GM12878 (cell line): Measurements from ENCODE around the gene MAP1A. TPM values are rescaled to one million over a fixed set of nuclear protein-coding genes. Genes with fewer than 3 reads are reported as not detected.
A peak's percentile ranks its signal among the peaks of the same experiment; 100 is the strongest.
"Not testable (repeated sequence)": the region's sequence is repeated elsewhere in the genome, so short reads cannot be mapped to it uniquely, and the experiment has no call there.

ENCODE experiments used
- ATAC-seq: fragments of 200-7000 bp; cut with Tn5 transposase; 3 replicates; pipeline ENCODE4 v1.9.1; 2020; ENCODE audit warnings: mild to moderate bottlenecking, moderate library complexity
- BruUV-seq: library from RNA; stranded (reverse); fragments of 400-500 nt; replicated peaks from 2 replicates; lab custom pipeline; 2021; lab: Mats Ljungman, UMichigan
- CTCF ChIA-PET: fragments of 300-600 bp; sonication (Branson Sonifier 250); formaldehyde crosslinking; extraction: SDS; loops from one replicate; lab custom pipeline; 2021; ENCODE audit warnings: inconsistent platforms; lab: Yijun Ruan, JAX
- POLR2A ChIA-PET: fragments of 350-600 bp; formaldehyde crosslinking; extraction: SDS; loops from one replicate; lab custom pipeline; 2021; ENCODE audit warnings: inconsistent platforms; lab: Charles Lee
- RAD21 ChIA-PET: fragments of 300-600 bp; sonication (Branson Sonifier 250); formaldehyde crosslinking; loops from one replicate; lab custom pipeline; 2023; ENCODE audit warnings: antibody characterized with exemption; ENCODE audit not compliant: unreplicated experiment; lab: Charles Lee
- SMC1A ChIA-PET: fragments of 300-600 bp; sonication (Branson Sonifier 250); formaldehyde crosslinking; loops from one replicate; lab custom pipeline; 2023; ENCODE audit not compliant: unreplicated experiment, uncharacterized antibody; lab: Charles Lee
- DNase-seq: peaks from one replicate; pipeline ENCODE4 v3.0.0-alpha.2; 2011; ENCODE audit warnings: low read depth, low spot score
- FAIRE-seq: peaks from 3 replicates; lab custom pipeline; 2011; peaks lifted over from hg19 to GRCh38; lab: Jason Lieb, UNC
- H2AFZ ChIP-seq: 2 replicates; pipeline ENCODE4 v1.6.0; 2011; ENCODE audit warnings: low read depth, low read length, control low read depth; ENCODE audit not compliant: control insufficient read depth
- H3K27ac ChIP-seq: 2 replicates; pipeline ENCODE4 v1.5.1; 2011; ENCODE audit warnings: control low read depth; ENCODE audit not compliant: control insufficient read depth, insufficient read depth
- H3K27me3 ChIP-seq, 2 experiments: replicated peaks in 1 of 2; 2 replicates each; pipeline versions ENCODE4 v1.6.0 to v1.6.1; 2011; ENCODE audit warnings: low read length in 1 of 2; ENCODE audit not compliant: control insufficient read depth in 2 of 2, insufficient read depth in 2 of 2
- H3K36me3 ChIP-seq, 2 experiments: 2 replicates each; pipeline ENCODE4 v1.5.1; 2011; ENCODE audit warnings: low read length in 1 of 2; ENCODE audit not compliant: control insufficient read depth in 2 of 2, insufficient read depth in 2 of 2
- H3K4me1 ChIP-seq: 2 replicates; pipeline ENCODE4 v1.6.1; 2011; ENCODE audit warnings: mild to moderate bottlenecking, low read length, moderate library complexity, mixed read lengths; ENCODE audit not compliant: control insufficient read depth, insufficient read depth
- H3K4me2 ChIP-seq: 2 replicates; pipeline ENCODE4 v1.6.0; 2011; ENCODE audit warnings: control low read depth; ENCODE audit not compliant: control insufficient read depth, insufficient read depth
- H3K4me3 ChIP-seq: fragments of 200-600 bp; sonication (generic); 2 replicates; pipeline ENCODE4 v1.5.1; 2016
- H3K79me2 ChIP-seq: 2 replicates; pipeline ENCODE4 v1.6.0; 2011; ENCODE audit warnings: low read length; ENCODE audit not compliant: control insufficient read depth, insufficient read depth
- H3K9ac ChIP-seq: 2 replicates; pipeline ENCODE4 v1.8.0; 2011; ENCODE audit warnings: low read length, control low read depth, mixed read lengths; ENCODE audit not compliant: control insufficient read depth, insufficient read depth
- H3K9me3 ChIP-seq: replicated peaks from 3 replicates; pipeline ENCODE4 v1.5.1; 2011; ENCODE audit warnings: mild to moderate bottlenecking, low read length; ENCODE audit not compliant: control insufficient read depth, insufficient read depth
- H4K20me1 ChIP-seq: 2 replicates; pipeline ENCODE4 v1.6.0; 2011; ENCODE audit not compliant: control insufficient read depth, insufficient read depth
- WGBS: methylation state at CpG from one replicate; pipeline ENCODE4 v1.1.6; 2016; ENCODE audit warnings: low lambda C conversion rate; ENCODE audit not compliant: insufficient replicate concordance, insufficient coverage; ENCODE audit errors: missing lambda C conversion rate; 5-methylcytosine and 5-hydroxymethylcytosine counted together
- in situ Hi-C: fragments of 300-500 bp; cut with MboI; formaldehyde crosslinking; loops from 9 replicates; pipeline ENCODE4 v1.14.3; 2018; ENCODE audit warnings: mixed read lengths
- intact Hi-C: fragments of 100-400 bp; cut with micrococcal nuclease; formaldehyde crosslinking; loops from one replicate; pipeline ENCODE4 v1.14.2; 2022; ENCODE audit not compliant: unreplicated experiment
- polyA plus RNA-seq, 11 experiments: library from polyadenylated mRNA; depleted of rRNA in 4 of 11; unstranded in 6 of 11; stranded (reverse) in 5 of 11; fragments of >200 nt; fragmentation: Nextera tagmentation in 4 of 11; fragmentation: Illumina TruSeq in 1 of 11; extraction: Ambion mirVana in 4 of 11; extraction: Trizol in 1 of 11; gene quantifications; 1 replicate in 1 of 11; 2 replicates in 10 of 11; pipeline versions ENCODE4 v1.2.1 to v1.2.3, GENCODE V29; 2011 to 2016; ENCODE audit warnings: inconsistent platforms in 2 of 11, missing spikeins in 2 of 11, low read depth in 1 of 11
- total RNA-seq, 4 experiments: library from RNA; depleted of rRNA in 3 of 4; stranded (reverse); fragments of >200 nt in 3 of 4; fragmentation: Illumina TruSeq in 1 of 4; extraction: Trizol in 1 of 4; gene quantifications; 2 replicates each; pipeline versions ENCODE4 v1.2.1 to v1.2.3, GENCODE V29; 2013 to 2021

MAP1A gene
- total and polyA plus RNA-seq, 10 of the 15 experiments (the other 5 are each of a cell fraction or from before 2014, with no cell fraction given), result under 0.01 to 0.10 (median 0.05) TPM

- WGBS, result no CpG with 5 or more reads among the region's 8 CpGs
- H3K9ac ChIP-seq, POLR2A ChIA-PET, intact Hi-C loops, H3K27ac ChIP-seq, H3K4me1 ChIP-seq, H3K36me3 ChIP-seq, ATAC-seq, H3K27me3 ChIP-seq, RAD21 ChIA-PET, H3K79me2 ChIP-seq, H3K9me3 ChIP-seq, SMC1A ChIA-PET, in situ Hi-C loops, H4K20me1 ChIP-seq, H3K4me2 ChIP-seq, DNase-seq, CTCF ChIA-PET, H3K4me3 ChIP-seq, BruUV-seq, FAIRE-seq, H2AFZ ChIP-seq: not testable (repeated sequence)
Measured at GRCh38 chr15:43563793-43564192, 46.4 kb downstream of the MAP1A start.

GRCh38 chr15:43566615-43567014 lies 49.2 kb downstream of the MAP1A start:
- H3K4me2 ChIP-seq, H2AFZ ChIP-seq, H3K79me2 ChIP-seq, POLR2A ChIA-PET, H4K20me1 ChIP-seq, BruUV-seq, ATAC-seq, H3K27me3 ChIP-seq, RAD21 ChIA-PET, in situ Hi-C loops, DNase-seq, H3K4me1 ChIP-seq, H3K27ac ChIP-seq, H3K9ac ChIP-seq, H3K4me3 ChIP-seq, H3K36me3 ChIP-seq, H3K9me3 ChIP-seq, CTCF ChIA-PET, FAIRE-seq, intact Hi-C loops, SMC1A ChIA-PET: not testable (repeated sequence)
- no CpG with 5 or more reads among the region's 2 CpGs for WGBS

GRCh38 chr15:43574607-43575006 lies 57.2 kb downstream of the MAP1A start:
- H3K4me2 ChIP-seq, H3K4me1 ChIP-seq, BruUV-seq, H3K4me3 ChIP-seq, H4K20me1 ChIP-seq, H3K27ac ChIP-seq, SMC1A ChIA-PET, H2AFZ ChIP-seq, H3K27me3 ChIP-seq, POLR2A ChIA-PET, RAD21 ChIA-PET, ATAC-seq, H3K9me3 ChIP-seq, in situ Hi-C loops, H3K9ac ChIP-seq, DNase-seq, CTCF ChIA-PET, intact Hi-C loops, H3K36me3 ChIP-seq, H3K79me2 ChIP-seq: not testable (repeated sequence)
- FAIRE-seq, result peak; percentile 27
- no CpG with 5 or more reads among the region's 1 CpG for WGBS

Other genes with a start within 250 kb of the MAP1A start
Only the 7 nearest of the 11 such genes appear.
- gene ZSCAN29, start 146.6 kb upstream of the MAP1A start, total RNA-seq (2014; rRNA removed), result 22.4 and 24.8 TPM in 2 replicates
- gene ZSCAN29, start 146.6 kb upstream of the MAP1A start, total RNA-seq (2014; rRNA removed; fragmentation: Illumina TruSeq; extraction: Trizol), result 17.9 TPM in 2 replicates
- gene ZSCAN29, start 146.6 kb upstream of the MAP1A start, total RNA-seq (2021), result 26.0 and 26.9 TPM in 2 replicates
- gene ZSCAN29, start 146.6 kb upstream of the MAP1A start, polyA plus RNA-seq (2011; rRNA removed), result 13.6 and 13.7 TPM in 2 replicates
- 15.6 and 17.0 TPM in 2 replicates for gene ZSCAN29, start 146.6 kb upstream of the MAP1A start, polyA plus RNA-seq (2014; fragmentation: Illumina TruSeq; extraction: Trizol)
- 1 to 10 TPM; 1.7 to 2.3 TPM for gene ZSCAN29, start 146.6 kb upstream of the MAP1A start, polyA plus RNA-seq (2014; fragmentation: Nextera tagmentation; extraction: Ambion mirVana)
- 18.1 and 19.4 TPM in 2 replicates for gene ZSCAN29, start 146.6 kb upstream of the MAP1A start, polyA plus RNA-seq (2014; rRNA removed)
- gene ZSCAN29, start 146.6 kb upstream of the MAP1A start, polyA plus RNA-seq (2016; fragmentation: Nextera tagmentation; extraction: Ambion mirVana), result 10 to 100 TPM; 10.1 to 12.3 TPM
- gene TUBGCP4, start 146.5 kb upstream of the MAP1A start, total RNA-seq (2014; rRNA removed), result 22.9 and 28.9 TPM in 2 replicates
- gene TUBGCP4, start 146.5 kb upstream of the MAP1A start, total RNA-seq (2014; rRNA removed; fragmentation: Illumina TruSeq; extraction: Trizol), result 15.0 and 17.8 TPM in 2 replicates
- 26.1 and 27.3 TPM in 2 replicates for gene TUBGCP4, start 146.5 kb upstream of the MAP1A start, total RNA-seq (2021)
- gene TUBGCP4, start 146.5 kb upstream of the MAP1A start, polyA plus RNA-seq (2011; rRNA removed), result 27.2 and 27.5 TPM in 2 replicates
- gene TUBGCP4, start 146.5 kb upstream of the MAP1A start, polyA plus RNA-seq (2014; fragmentation: Illumina TruSeq; extraction: Trizol), result 22.3 and 24.7 TPM in 2 replicates
- gene TUBGCP4, start 146.5 kb upstream of the MAP1A start, polyA plus RNA-seq (2014; fragmentation: Nextera tagmentation; extraction: Ambion mirVana), result 1 to 10 TPM; 6.3 to 8.0 TPM
- gene TUBGCP4, start 146.5 kb upstream of the MAP1A start, polyA plus RNA-seq (2014; rRNA removed), result 18.3 and 21.2 TPM in 2 replicates
- 10 to 100 TPM; 34.7 to 39.1 TPM for gene TUBGCP4, start 146.5 kb upstream of the MAP1A start, polyA plus RNA-seq (2016; fragmentation: Nextera tagmentation; extraction: Ambion mirVana)
- 20.2 and 27.8 TPM in 2 replicates for gene TP53BP1, start 24.5 kb upstream of the MAP1A start, total RNA-seq (2014; rRNA removed)
- gene TP53BP1, start 24.5 kb upstream of the MAP1A start, total RNA-seq (2014; rRNA removed; fragmentation: Illumina TruSeq; extraction: Trizol), result 23.2 and 23.4 TPM in 2 replicates
- gene TP53BP1, start 24.5 kb upstream of the MAP1A start, total RNA-seq (2021), result 25.7 and 26.7 TPM in 2 replicates
- gene TP53BP1, start 24.5 kb upstream of the MAP1A start, polyA plus RNA-seq (2011; rRNA removed), result 50.2 and 52.6 TPM in 2 replicates
- gene TP53BP1, start 24.5 kb upstream of the MAP1A start, polyA plus RNA-seq (2014; fragmentation: Illumina TruSeq; extraction: Trizol), result 18.9 and 19.2 TPM in 2 replicates
- gene TP53BP1, start 24.5 kb upstream of the MAP1A start, polyA plus RNA-seq (2014; fragmentation: Nextera tagmentation; extraction: Ambion mirVana), result 1 to 10 TPM; 6.2 to 6.4 TPM
- 14.5 and 17.8 TPM in 2 replicates for gene TP53BP1, start 24.5 kb upstream of the MAP1A start, polyA plus RNA-seq (2014; rRNA removed)
- gene TP53BP1, start 24.5 kb upstream of the MAP1A start, polyA plus RNA-seq (2016; fragmentation: Nextera tagmentation; extraction: Ambion mirVana), result 10 to 100 TPM; 19.1 to 19.5 TPM
- gene PPIP5K1, start 72.6 kb downstream of the MAP1A start, total RNA-seq (2014; rRNA removed), result 11.4 and 14.5 TPM in 2 replicates
- 23.6 and 24.0 TPM in 2 replicates for gene PPIP5K1, start 72.6 kb downstream of the MAP1A start, total RNA-seq (2014; rRNA removed; fragmentation: Illumina TruSeq; extraction: Trizol)
- 36.5 and 37.2 TPM in 2 replicates for gene PPIP5K1, start 72.6 kb downstream of the MAP1A start, total RNA-seq (2021)
- 48.3 and 54.4 TPM in 2 replicates for gene PPIP5K1, start 72.6 kb downstream of the MAP1A start, polyA plus RNA-seq (2011; rRNA removed)
- gene PPIP5K1, start 72.6 kb downstream of the MAP1A start, polyA plus RNA-seq (2014; fragmentation: Illumina TruSeq; extraction: Trizol), result 28.7 and 35.2 TPM in 2 replicates
- 1 to 10 TPM; 2.5 to 4.5 TPM for gene PPIP5K1, start 72.6 kb downstream of the MAP1A start, polyA plus RNA-seq (2014; fragmentation: Nextera tagmentation; extraction: Ambion mirVana)
- gene PPIP5K1, start 72.6 kb downstream of the MAP1A start, polyA plus RNA-seq (2014; rRNA removed), result 27.8 and 38.0 TPM in 2 replicates
- gene PPIP5K1, start 72.6 kb downstream of the MAP1A start, polyA plus RNA-seq (2016; fragmentation: Nextera tagmentation; extraction: Ambion mirVana), result 10 to 100 TPM; 15.0 to 15.1 TPM
- 0.17 TPM in 1 of 2 replicates, not detected in the other for gene CKMT1B, start 76.4 kb downstream of the MAP1A start, total RNA-seq (2014; rRNA removed)
- gene CKMT1B, start 76.4 kb downstream of the MAP1A start, total RNA-seq (2014; rRNA removed; fragmentation: Illumina TruSeq; extraction: Trizol), result 0.13 and 0.14 TPM in 2 replicates
- gene CKMT1B, start 76.4 kb downstream of the MAP1A start, total RNA-seq (2021), result 0.13 and 0.21 TPM in 2 replicates
- not detected in 2 replicates for gene CKMT1B, start 76.4 kb downstream of the MAP1A start, polyA plus RNA-seq (2011; rRNA removed)
- 0.14 and 0.24 TPM in 2 replicates for gene CKMT1B, start 76.4 kb downstream of the MAP1A start, polyA plus RNA-seq (2014; fragmentation: Illumina TruSeq; extraction: Trizol)
- under 1 TPM; 0.07 to 0.35 TPM for gene CKMT1B, start 76.4 kb downstream of the MAP1A start, polyA plus RNA-seq (2014; fragmentation: Nextera tagmentation; extraction: Ambion mirVana)
- 0.32 TPM in 1 of 2 replicates, not detected in the other for gene CKMT1B, start 76.4 kb downstream of the MAP1A start, polyA plus RNA-seq (2014; rRNA removed)
- under 1 TPM in 1 of 2 experiments, not detected in 1; 0.29 TPM for gene CKMT1B, start 76.4 kb downstream of the MAP1A start, polyA plus RNA-seq (2016; fragmentation: Nextera tagmentation; extraction: Ambion mirVana)
- 0.23 and 0.27 TPM in 2 replicates for gene STRC, start 101.2 kb downstream of the MAP1A start, total RNA-seq (2014; rRNA removed)
- 0.04 and 0.14 TPM in 2 replicates for gene STRC, start 101.2 kb downstream of the MAP1A start, total RNA-seq (2014; rRNA removed; fragmentation: Illumina TruSeq; extraction: Trizol)
- 0.16 and 0.28 TPM in 2 replicates for gene STRC, start 101.2 kb downstream of the MAP1A start, total RNA-seq (2021)
- gene STRC, start 101.2 kb downstream of the MAP1A start, polyA plus RNA-seq (2011; rRNA removed), result 0.43 and 0.45 TPM in 2 replicates
- gene STRC, start 101.2 kb downstream of the MAP1A start, polyA plus RNA-seq (2014; fragmentation: Illumina TruSeq; extraction: Trizol), result 0.16 and 0.22 TPM in 2 replicates
- under 1 TPM in 1 of 2 experiments, not detected in 1; 0.10 TPM for gene STRC, start 101.2 kb downstream of the MAP1A start, polyA plus RNA-seq (2014; fragmentation: Nextera tagmentation; extraction: Ambion mirVana)
- 0.14 and 0.38 TPM in 2 replicates for gene STRC, start 101.2 kb downstream of the MAP1A start, polyA plus RNA-seq (2014; rRNA removed)
- under 1 TPM; 0.16 to 0.21 TPM for gene STRC, start 101.2 kb downstream of the MAP1A start, polyA plus RNA-seq (2016; fragmentation: Nextera tagmentation; extraction: Ambion mirVana)
- 1.1 and 2.1 TPM in 2 replicates for gene CATSPER2, start 131.2 kb downstream of the MAP1A start, total RNA-seq (2014; rRNA removed)
- 2.6 and 2.7 TPM in 2 replicates for gene CATSPER2, start 131.2 kb downstream of the MAP1A start, total RNA-seq (2014; rRNA removed; fragmentation: Illumina TruSeq; extraction: Trizol)
- gene CATSPER2, start 131.2 kb downstream of the MAP1A start, total RNA-seq (2021), result 2.3 and 4.3 TPM in 2 replicates
- 5.6 TPM in 2 replicates for gene CATSPER2, start 131.2 kb downstream of the MAP1A start, polyA plus RNA-seq (2011; rRNA removed)
- gene CATSPER2, start 131.2 kb downstream of the MAP1A start, polyA plus RNA-seq (2014; fragmentation: Illumina TruSeq; extraction: Trizol), result 4.4 and 7.2 TPM in 2 replicates
- 1 to 10 TPM in 1 of 2 experiments, under 1 TPM in 1; 0.64 to 2.4 TPM for gene CATSPER2, start 131.2 kb downstream of the MAP1A start, polyA plus RNA-seq (2014; fragmentation: Nextera tagmentation; extraction: Ambion mirVana)
- gene CATSPER2, start 131.2 kb downstream of the MAP1A start, polyA plus RNA-seq (2014; rRNA removed), result 3.3 and 3.6 TPM in 2 replicates
- 1 to 10 TPM; 2.5 to 3.5 TPM for gene CATSPER2, start 131.2 kb downstream of the MAP1A start, polyA plus RNA-seq (2016; fragmentation: Nextera tagmentation; extraction: Ambion mirVana)